Heart right ventricle (tissue), 16 donors: ENCODE measurements around the gene HDAC9. TPM values are rescaled to one million over a fixed set of nuclear protein-coding genes. Genes with fewer than 3 reads are reported as not detected.

Source experiments
- ATAC-seq, 8 donors: fragments of 200-7000 bp; cut with Tn5 transposase; one replicate each; pipeline ENCODE4 v1.9.1; 2020; ENCODE audit warnings: mild to moderate bottlenecking in 8 of 8, moderate library complexity in 8 of 8, moderate number of reproducible peaks in 1 of 8
- DNase-seq, 2 donors: peaks; one replicate each; pipeline ENCODE4 v3.0.0-alpha.2; 2020
- H3K27ac ChIP-seq, 10 donors: fragments of 200-600 bp; sonication (generic) in 2 of 10; one replicate each; pipeline versions ENCODE4 v1.5.0 to v1.8.0; 2020 to 2022; ENCODE audit warnings: mild to moderate bottlenecking in 3 of 10
- H3K27me3 ChIP-seq, 7 donors: fragments of 200-600 bp; one replicate each; pipeline ENCODE4 v1.8.0; 2021 to 2022; ENCODE audit warnings: mild to moderate bottlenecking in 2 of 7
- H3K36me3 ChIP-seq, 9 donors: fragments of 200-600 bp; sonication (generic) in 1 of 9; one replicate each; pipeline versions ENCODE4 v1.5.0 to v1.8.0; 2020 to 2022; ENCODE audit warnings: mild to moderate bottlenecking in 2 of 9
- H3K4me1 ChIP-seq, 9 donors: fragments of 200-600 bp; sonication (generic) in 1 of 9; one replicate each; pipeline versions ENCODE4 v1.5.0 to v1.8.0; 2020 to 2022; ENCODE audit warnings: mild to moderate bottlenecking in 4 of 9
- H3K4me3 ChIP-seq, 10 donors: fragments of 200-600 bp; sonication (generic) in 2 of 10; one replicate each; pipeline versions ENCODE4 v1.5.0 to v1.8.0; 2020 to 2022; ENCODE audit warnings: mild to moderate bottlenecking in 7 of 10, moderate library complexity in 2 of 10
- H3K9me3 ChIP-seq, 11 donors: fragments of 200-600 bp in 10 of 11; sonication (generic) in 2 of 11; one replicate each; pipeline versions ENCODE4 v1.5.0 to v1.8.0; 2013 to 2022; ENCODE audit warnings: mild to moderate bottlenecking in 2 of 11, control low read depth in 1 of 11, moderate library complexity in 1 of 11
- WGBS, 2 donors: extraction: QIAGEN DNeasy Blood & Tissue Kit; methylation state at CpG; one replicate each; pipeline ENCODE4 v1.1.7; 2013; ENCODE audit warnings: inconsistent platforms in 1 of 2; 5-methylcytosine and 5-hydroxymethylcytosine counted together
- intact Hi-C, 10 donors: fragments of 100-400 bp; cut with DNase I; formaldehyde crosslinking; loops; one replicate each; pipeline versions ENCODE4 v1.11.1 to v1.14.2; 2022
- polyA plus RNA-seq, 2 donors: library from polyadenylated mRNA; stranded (reverse); fragments of 200-250 nt; gene quantifications; one replicate each; pipeline ENCODE4 v1.2.3, GENCODE V29; 2013
- total RNA-seq, 10 donors: library from RNA; stranded (reverse); fragmentation: NEBNext Ultra II Directional in 3 of 10; extraction: Animal tissue kit (Norgen Biotek cat#: 25700) in 3 of 10; gene quantifications; one replicate each; pipeline versions ENCODE4 v1.2.1 to v1.2.4, GENCODE V29; 2021 to 2023
- TF ChIP-seq, protein P1 (sequence below), 9 donors: fragments of 200-600 bp; sonication (generic) in 2 of 9; IDR thresholded peaks; one replicate each; pipeline versions ENCODE4 v1.5.0 to v1.8.0; 2021 to 2022; ENCODE audit warnings: antibody characterized with exemption in 9 of 9, mild to moderate bottlenecking in 5 of 9, moderate library complexity in 1 of 9
- donor health status: Arrhythmogenic right ventricular cardiomyopathy.
- donor health status: ischemic (EF 13 %, LVEDD 7.1; RV severe dilation, severe dysfunction).
- donor health status: healthy with polysubstance abuse.
- donor health status: DM: no; HTN: yes; CAD: no.
- donor health status: DM: no; HTN: no; CAD: no.
- donor health status: ischemic (EF 25% LVEDD 6.9; RV normal size, moderate dysfunction).
- donor health status: ischemic (EF 25% LVEDD 5.7; RV mildly dilated, moderate dysfunction).
- donor health status: healthy.
- donor health status: DM: yes; HTN: yes; CAD: no.
- donor health status: Ischemic cardiomyopathy.
- donor health status: ischemic (EF 35%, LVEDD 5.7; RV mildly dilated, moderate dysfunction).
- donor health status: nonischemic (EF 11% LVEDD 7.7; RV severe dilation, severe dysfunction).
- donor health status: DM: yes; HTN: yes; CAD: no.
- donor health status: PGD.
- donor health status: ischemic (EF 29% LVEDD 5.4; RV normal size, mild dysfunction).
- donor health status: nonischemic (EF 23%, LVEDD 6.1; RV moderate dilation, normal function).

HDAC9 gene
- total and polyA plus RNA-seq, 12 donors: 1.9 to 66.1 (median 38.6) TPM

DNA sequence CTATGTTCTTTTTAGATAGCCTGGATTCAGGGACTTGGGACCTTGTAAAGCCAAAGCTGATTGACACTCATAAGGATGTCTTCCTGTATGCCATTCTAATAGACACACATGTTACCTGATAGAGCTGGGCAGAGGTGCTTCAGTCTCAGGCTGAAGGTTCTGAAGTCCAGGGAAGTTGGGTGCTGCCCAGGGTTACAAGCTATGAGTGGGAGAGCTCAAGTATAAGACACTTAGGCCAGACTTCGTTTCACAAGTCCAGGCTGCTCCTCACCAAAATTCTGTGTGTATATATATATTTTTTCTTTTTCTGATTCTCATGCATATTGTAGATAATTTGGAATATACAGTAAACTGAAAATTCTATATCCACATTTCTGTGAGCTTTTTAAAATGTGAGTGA is 144.2 kb downstream of the HDAC9 start:
- DNase-seq (no peak), ATAC-seq (no peak)
- H3K9me3 ChIP-seq: no peaks in the 10 kb centered on the region
- H3K27ac ChIP-seq: peak overlapping the region in 1 of 10 donors; percentile 77
- TF ChIP-seq, protein P1, sequence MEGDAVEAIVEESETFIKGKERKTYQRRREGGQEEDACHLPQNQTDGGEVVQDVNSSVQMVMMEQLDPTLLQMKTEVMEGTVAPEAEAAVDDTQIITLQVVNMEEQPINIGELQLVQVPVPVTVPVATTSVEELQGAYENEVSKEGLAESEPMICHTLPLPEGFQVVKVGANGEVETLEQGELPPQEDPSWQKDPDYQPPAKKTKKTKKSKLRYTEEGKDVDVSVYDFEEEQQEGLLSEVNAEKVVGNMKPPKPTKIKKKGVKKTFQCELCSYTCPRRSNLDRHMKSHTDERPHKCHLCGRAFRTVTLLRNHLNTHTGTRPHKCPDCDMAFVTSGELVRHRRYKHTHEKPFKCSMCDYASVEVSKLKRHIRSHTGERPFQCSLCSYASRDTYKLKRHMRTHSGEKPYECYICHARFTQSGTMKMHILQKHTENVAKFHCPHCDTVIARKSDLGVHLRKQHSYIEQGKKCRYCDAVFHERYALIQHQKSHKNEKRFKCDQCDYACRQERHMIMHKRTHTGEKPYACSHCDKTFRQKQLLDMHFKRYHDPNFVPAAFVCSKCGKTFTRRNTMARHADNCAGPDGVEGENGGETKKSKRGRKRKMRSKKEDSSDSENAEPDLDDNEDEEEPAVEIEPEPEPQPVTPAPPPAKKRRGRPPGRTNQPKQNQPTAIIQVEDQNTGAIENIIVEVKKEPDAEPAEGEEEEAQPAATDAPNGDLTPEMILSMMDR (IDR thresholded peaks at IDR 0.05): no peak
- no peaks in the 10 kb centered on the region for H3K27me3 ChIP-seq
- 92 to 94% methylated on average over 1 of the region's 1 CpG for WGBS, 2 donors
- intact Hi-C loops: no loop called here
- H3K36me3 ChIP-seq: peaks cover 0 to 33% (median 0%) of the 10 kb centered on the region in 9 donors
- peaks cover 0 to 21% (median 10%) of the 10 kb centered on the region in 9 donors for H3K4me1 ChIP-seq
- no peak overlapping the region for H3K4me3 ChIP-seq

DNA sequence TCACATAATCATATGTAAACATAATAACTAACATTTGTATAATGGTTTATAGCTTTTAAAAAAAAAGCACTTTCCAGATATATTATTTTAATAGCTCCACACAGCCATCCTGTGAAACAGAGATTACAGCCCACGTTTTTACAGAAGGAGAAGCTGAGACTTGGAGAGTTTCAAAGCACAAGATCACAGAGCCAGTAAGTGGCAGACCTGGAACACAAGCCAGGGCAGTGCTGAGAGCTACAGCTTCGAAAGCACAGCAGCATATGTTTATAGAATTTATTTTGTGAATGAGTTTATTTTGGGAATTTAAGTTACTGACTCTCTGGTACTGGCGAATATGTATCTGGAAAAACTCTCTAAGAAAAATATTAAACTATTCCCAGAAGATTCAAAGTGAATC is 149.4 kb downstream of the HDAC9 start:
- no peak for ATAC-seq
- DNase-seq: no peak
- Histone ChIP-seq H3K9me3 (no peaks in the 10 kb centered on the region), H3K36me3 (peaks cover 0 to 51% (median 0%) of the 10 kb centered on the region in 9 donors), H3K4me1 (peaks cover 0 to 6% (median 0%) of the 10 kb centered on the region in 9 donors), H3K27ac (no peak overlapping the region), H3K4me3 (no peak overlapping the region), H3K27me3 (no peaks in the 10 kb centered on the region)
- 59 to 67% methylated on average over 3 of the region's 3 CpGs for WGBS, 2 donors
- TF ChIP-seq, protein P1 (IDR thresholded peaks at IDR 0.05): no peak
- intact Hi-C loops: no loop called here

GRCh38 chr7:18647582-18647981 is 152.0 kb downstream of the HDAC9 start:
- ATAC-seq (no peak), DNase-seq (no peak)
- peaks cover 0 to 53% (median 0%) of the 10 kb centered on the region in 9 donors for H3K36me3 ChIP-seq
- H3K27me3 ChIP-seq: no peaks in the 10 kb centered on the region
- intact Hi-C loops: no loop called here
- TF ChIP-seq, protein P1 (IDR thresholded peaks at IDR 0.05): no peak
- H3K9me3 ChIP-seq: no peaks in the 10 kb centered on the region
- peaks cover 0 to 6% (median 0%) of the 10 kb centered on the region in 9 donors for H3K4me1 ChIP-seq
- 93 to 98% methylated on average over 5 of the region's 5 CpGs for WGBS, 2 donors
- H3K27ac ChIP-seq: no peak overlapping the region
- no peak overlapping the region for H3K4me3 ChIP-seq

- DNase-seq (no peak), ATAC-seq (peak in 3 of 8 donors; percentile 41 to 87 (median 49))
- Histone ChIP-seq H3K9me3 (no peaks in the 10 kb centered on the region), H3K27me3 (no peaks in the 10 kb centered on the region), H3K4me1 (peaks cover 0 to 6% (median 0%) of the 10 kb centered on the region in 9 donors), H3K4me3 (no peak overlapping the region), H3K36me3 (peaks cover 0 to 54% (median 0%) of the 10 kb centered on the region in 9 donors), H3K27ac (no peak overlapping the region)
- TF ChIP-seq, protein P1 (IDR thresholded peaks at IDR 0.05): no peak
- WGBS, 2 donors: 52 to 69% methylated on average over 9 of the region's 9 CpGs
- intact Hi-C loops: no loop called here
These were observed 153.6 kb downstream of the HDAC9 start for GRCh38 chr7:18648849-18649758.
